H1 (cell line): Measurements from ENCODE around the gene UTS2B. TPM values are rescaled to one million over a fixed set of nuclear protein-coding genes. Genes with fewer than 3 reads are reported as not detected.

Experiments
- CTCF ChIA-PET: fragments of 300-600 bp; sonication (Branson Sonifier 250); formaldehyde crosslinking; loops from one replicate; lab custom pipeline; 2021; ENCODE audit not compliant: partially characterized antibody; lab: Charles Lee
- POLR2A ChIA-PET: fragments of 300-600 bp; sonication (Branson Sonifier 250); formaldehyde crosslinking; loops from one replicate; lab custom pipeline; 2021; ENCODE audit warnings: inconsistent platforms; ENCODE audit not compliant: partially characterized antibody; lab: Charles Lee
- DNase-seq, 2 experiments: peaks; one replicate each; pipeline versions ENCODE4 v3.0.0 to v3.0.0-alpha.2; 2010 to 2022; ENCODE audit warnings: low spot score in 2 of 2, low read depth in 1 of 2, mixed read lengths in 1 of 2
- FAIRE-seq: peaks from 2 replicates; lab custom pipeline; 2011; peaks lifted over from hg19 to GRCh38; lab: Jason Lieb, UNC
- H2AFZ ChIP-seq: 2 replicates; pipeline ENCODE4 v1.8.1; 2012; ENCODE audit warnings: low read length, inconsistent platforms
- H2AK5ac ChIP-seq: 2 replicates; pipeline ENCODE4 v1.6.1; 2013; ENCODE audit warnings: low read depth, low read length
- H2BK120ac ChIP-seq: replicated peaks from 2 replicates; pipeline ENCODE3; 2013; ENCODE audit warnings: low read depth, low read length, inconsistent platforms
- H2BK12ac ChIP-seq: 2 replicates; pipeline ENCODE4 v1.6.1; 2013; ENCODE audit warnings: low read depth, low read length
- H2BK15ac ChIP-seq: 2 replicates; pipeline ENCODE4 v1.6.1; 2013; ENCODE audit warnings: low read length
- H2BK20ac ChIP-seq: 2 replicates; pipeline ENCODE4 v1.6.1; 2013; ENCODE audit warnings: low read length
- H2BK5ac ChIP-seq: 2 replicates; pipeline ENCODE4 v1.6.1; 2013; ENCODE audit warnings: low read depth, low read length
- H3K14ac ChIP-seq: 2 replicates; pipeline ENCODE4 v1.6.1; 2013; ENCODE audit warnings: inconsistent platforms; ENCODE audit not compliant: insufficient read length
- H3K18ac ChIP-seq: 2 replicates; pipeline ENCODE4 v1.6.1; 2013; ENCODE audit warnings: low read length; ENCODE audit errors: extremely low read depth
- H3K23ac ChIP-seq: 2 replicates; pipeline ENCODE4 v1.6.1; 2013; ENCODE audit warnings: inconsistent platforms; ENCODE audit not compliant: insufficient read length
- H3K23me2 ChIP-seq: 2 replicates; pipeline ENCODE4 v1.6.1; 2013; ENCODE audit warnings: low read depth, low read length
- H3K27ac ChIP-seq: 2 replicates; pipeline ENCODE4 v1.6.1; 2011; ENCODE audit warnings: low read depth, low read length, inconsistent platforms
- H3K27me3 ChIP-seq, 4 experiments: replicated peaks in 1 of 4; 1 replicate in 1 of 4; 2 replicates in 3 of 4; pipeline versions ENCODE4 v1.6.1 to v1.8.1; 2011 to 2013; ENCODE audit warnings: low read length in 3 of 4, mild to moderate bottlenecking in 3 of 4, inconsistent platforms in 2 of 4, mixed read lengths in 2 of 4, moderate library complexity in 1 of 4; ENCODE audit not compliant: control insufficient read depth in 3 of 4, insufficient read depth in 3 of 4; ENCODE audit errors: extremely low read depth in 1 of 4
- H3K36me3 ChIP-seq, 4 experiments: 2 replicates each; pipeline versions ENCODE4 v1.6.1 to v1.8.1; 2011 to 2013; ENCODE audit warnings: mild to moderate bottlenecking in 4 of 4, low read length in 3 of 4, moderate library complexity in 2 of 4, control low read depth in 1 of 4, inconsistent platforms in 1 of 4; ENCODE audit not compliant: insufficient read depth in 4 of 4, control insufficient read depth in 2 of 4
- H3K4ac ChIP-seq: replicated peaks from 2 replicates; pipeline ENCODE3; 2013; ENCODE audit warnings: low read length, low read depth, mixed read lengths, inconsistent platforms; ENCODE audit not compliant: insufficient read length
- H3K4me1 ChIP-seq, 4 experiments: replicated peaks in 1 of 4; 1 replicate in 1 of 4; 2 replicates in 3 of 4; pipeline versions ENCODE4 v1.6.1 to v1.8.1; 2011 to 2013; ENCODE audit warnings: low read length in 3 of 4, inconsistent platforms in 2 of 4, mixed read lengths in 1 of 4; ENCODE audit not compliant: insufficient read depth in 4 of 4, control insufficient read depth in 3 of 4
- H3K4me2 ChIP-seq, 2 experiments: 2 replicates each; pipeline versions ENCODE4 v1.6.1 to v1.8.1; 2011 to 2013; ENCODE audit warnings: low read depth in 2 of 2, low read length in 2 of 2, control low read depth in 1 of 2, inconsistent platforms in 1 of 2, mild to moderate bottlenecking in 1 of 2; ENCODE audit not compliant: insufficient read depth in 1 of 2
- H3K4me3 ChIP-seq, 4 experiments: fragments of 200-600, 300-600 bp in 1 of 4; sonication (generic), shearing (Covaris generic), sonication (Bioruptor Twin) in 1 of 4; 2 replicates each; pipeline versions ENCODE4 v1.5.1 to v1.8.1; 2011 to 2016; ENCODE audit warnings: low read length in 4 of 4, low read depth in 3 of 4, control low read depth in 2 of 4, inconsistent platforms in 2 of 4, mild to moderate bottlenecking in 2 of 4, mixed read lengths in 1 of 4, moderate library complexity in 1 of 4; ENCODE audit not compliant: insufficient read depth in 2 of 4; ENCODE audit errors: extremely low read depth in 1 of 4
- H3K56ac ChIP-seq: replicated peaks from 2 replicates; pipeline ENCODE3; 2013; ENCODE audit warnings: low read depth, mild to moderate bottlenecking, mixed read lengths, low read length, inconsistent platforms; ENCODE audit not compliant: insufficient read length
- H3K79me1 ChIP-seq: 2 replicates; pipeline ENCODE4 v1.6.1; 2013; ENCODE audit warnings: low read depth, low read length, control low read depth
- H3K79me2 ChIP-seq, 2 experiments: 2 replicates each; pipeline versions ENCODE4 v1.6.1 to v1.8.1; 2012 to 2013; ENCODE audit warnings: low read length in 2 of 2, mild to moderate bottlenecking in 2 of 2, inconsistent platforms in 1 of 2; ENCODE audit not compliant: insufficient read depth in 2 of 2, control insufficient read depth in 1 of 2
- H3K9ac ChIP-seq, 4 experiments: replicated peaks in 1 of 4; 1 replicate in 1 of 4; 2 replicates in 3 of 4; pipeline versions ENCODE4 v1.6.1 to v1.8.1; 2011 to 2013; ENCODE audit warnings: low read depth in 3 of 4, low read length in 3 of 4, control low read depth in 2 of 4, mild to moderate bottlenecking in 2 of 4, moderate library complexity in 2 of 4, inconsistent platforms in 1 of 4; ENCODE audit errors: extremely low read depth in 1 of 4
- H3K9me3 ChIP-seq, 2 experiments: 2 replicates each; pipeline versions ENCODE4 v1.6.1 to v1.8.1; 2012 to 2013; ENCODE audit warnings: mild to moderate bottlenecking in 2 of 2, moderate library complexity in 2 of 2, control low read depth in 1 of 2, inconsistent platforms in 1 of 2, low read depth in 1 of 2, low read length in 1 of 2, mixed read lengths in 1 of 2; ENCODE audit not compliant: insufficient read depth in 2 of 2
- H4K20me1 ChIP-seq, 2 experiments: replicated peaks in 1 of 2; 2 replicates each; pipeline versions ENCODE3 to v1.8.1; 2011 to 2013; ENCODE audit warnings: inconsistent platforms in 2 of 2, low read length in 2 of 2, mild to moderate bottlenecking in 1 of 2; ENCODE audit not compliant: insufficient read depth in 2 of 2, control insufficient read depth in 1 of 2
- H4K5ac ChIP-seq: 2 replicates; pipeline ENCODE4 v1.6.1; 2013; ENCODE audit warnings: low read length, low read depth, mixed read lengths, inconsistent platforms; ENCODE audit not compliant: insufficient read length
- H4K8ac ChIP-seq: 2 replicates; pipeline ENCODE4 v1.8.0; 2013; ENCODE audit warnings: mild to moderate bottlenecking, moderate library complexity, low read length, inconsistent platforms; ENCODE audit not compliant: insufficient read depth; ENCODE audit errors: extremely low read depth
- H4K91ac ChIP-seq: replicated peaks from 2 replicates; pipeline ENCODE3; 2013; ENCODE audit warnings: low read length, mixed read lengths, inconsistent platforms; ENCODE audit not compliant: insufficient read length
- CHD2 ChIP-seq: IDR thresholded peaks from 2 replicates; pipeline ENCODE4 v1.6.1; 2012; ENCODE audit warnings: low read length, improper control_type of control experiment
- EGR1 ChIP-seq: IDR thresholded peaks from 2 replicates; pipeline ENCODE4 v1.6.1; 2011; ENCODE audit warnings: low read depth, low read length, borderline replicate concordance
- EZH2 ChIP-seq: fragments of 200-600 bp; sonication (generic); IDR thresholded peaks from 2 replicates; pipeline ENCODE4 v1.7.1; 2012; ENCODE audit warnings: low read depth, mild to moderate bottlenecking, moderate library complexity, low read length, inconsistent platforms; ENCODE audit not compliant: severe bottlenecking
- GTF2F1 ChIP-seq: IDR thresholded peaks from 2 replicates; pipeline ENCODE4 v1.6.1; 2012; ENCODE audit warnings: low read depth, low read length, improper control_type of control experiment, borderline replicate concordance
- KDM5A ChIP-seq: fragments of 200-600 bp; IDR thresholded peaks from 2 replicates; pipeline ENCODE4 v1.7.1; 2012; ENCODE audit warnings: mild to moderate bottlenecking, low read length, inconsistent platforms, mixed read lengths
- TCF12 ChIP-seq: IDR thresholded peaks from 2 replicates; pipeline ENCODE4 v1.6.1; 2011; ENCODE audit warnings: low read depth, mild to moderate bottlenecking, low read length
- WGBS, 2 experiments: shearing (Covaris generic) in 1 of 2; methylation state at CpG; one replicate each; pipeline versions ENCODE4 v1.1.6 to v1.1.7; 2013 to 2015; ENCODE audit warnings: low lambda C conversion rate in 2 of 2, mixed read lengths in 2 of 2, inconsistent platforms in 1 of 2, low coverage in 1 of 2, missing lambda C conversion rate in 1 of 2; ENCODE audit not compliant: insufficient replicate concordance in 2 of 2, insufficient coverage in 1 of 2, insufficient read length in 1 of 2; ENCODE audit errors: extremely low coverage in 1 of 2, missing lambda C conversion rate in 1 of 2; 5-methylcytosine and 5-hydroxymethylcytosine counted together
- polyA plus RNA-seq, 7 experiments: library from polyadenylated mRNA; depleted of rRNA in 3 of 7; stranded (reverse) in 5 of 7; unstranded in 2 of 7; fragments of >200 nt in 5 of 7; fragments of 200-250 nt in 2 of 7; gene quantifications; 1 replicate in 5 of 7; 2 replicates in 1 of 7; 4 replicates in 1 of 7; pipeline versions ENCODE4 v1.2.1 to v1.2.3, GENCODE V29; 2011 to 2013; ENCODE audit warnings: missing spikeins in 2 of 7, mixed read lengths in 2 of 7
- total RNA-seq: library from RNA; stranded (reverse); fragmentation: NEBNext Ultra II Directional; extraction: Animal tissue kit (Norgen Biotek cat#: 25700); gene quantifications from 2 replicates; pipeline ENCODE4 v1.2.1, GENCODE V29; 2021
- TF ChIP-seq, protein P1 (sequence below): IDR thresholded peaks from 2 replicates; pipeline ENCODE4 v1.6.1; 2012; ENCODE audit warnings: inconsistent platforms

Gene UTS2B
- total and polyA plus RNA-seq, 2 of the 8 experiments (the other 6 are each of a cell fraction or from before 2014, with no cell fraction given): not detected

DNA sequence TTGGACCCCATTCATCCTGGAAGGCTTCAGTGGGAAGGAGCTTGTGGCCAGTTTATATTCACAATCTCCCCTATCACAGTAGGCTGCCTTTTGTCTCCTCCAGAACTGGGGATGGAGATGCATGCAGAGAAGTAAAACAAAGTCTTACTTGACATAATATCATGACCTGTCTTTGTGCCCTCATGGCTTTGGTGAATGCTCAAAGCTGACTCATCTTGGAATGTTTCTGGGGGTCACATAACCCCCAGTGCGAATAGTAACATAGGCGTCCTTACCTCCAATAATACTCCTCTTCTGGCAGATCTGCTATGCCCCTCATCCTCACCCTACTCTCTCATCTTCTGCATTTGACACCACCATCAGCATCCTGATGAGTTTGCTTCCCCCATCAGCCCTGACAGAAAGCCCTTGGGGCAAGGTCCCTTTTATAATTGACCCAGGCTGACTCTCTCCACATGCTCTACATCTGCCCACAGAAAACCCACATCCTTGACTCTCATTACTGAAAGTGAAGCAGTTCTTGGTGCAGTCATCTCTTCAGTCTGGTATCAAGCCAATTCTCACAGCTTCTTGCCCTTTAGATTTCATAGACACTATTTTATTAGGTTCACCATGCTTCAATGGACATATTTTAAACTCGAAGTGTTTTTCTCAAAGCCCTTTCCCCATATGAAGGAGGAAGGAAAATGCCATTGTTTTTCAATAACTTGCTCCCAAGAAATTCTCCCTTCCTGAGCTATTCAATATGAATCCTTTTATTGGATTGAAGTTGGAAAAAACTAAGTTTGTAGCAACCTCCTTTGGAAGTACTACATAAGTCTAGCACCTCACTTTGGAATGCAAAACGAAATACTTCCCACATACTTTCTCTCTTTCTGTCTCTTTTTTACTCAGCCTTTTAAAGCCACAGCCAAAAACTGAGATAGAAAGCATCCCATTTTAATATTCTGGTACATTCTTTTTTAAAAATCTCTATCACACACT lies 94.7 kb downstream of the UTS2B start:
- no peak overlapping the region for H3K56ac ChIP-seq
- H3K9ac ChIP-seq: no peak overlapping the region
- H3K27me3 ChIP-seq: no peaks in the 10 kb centered on the region
- FAIRE-seq (no peak), DNase-seq (no peak)
- no peak overlapping the region for H4K8ac ChIP-seq
- no peaks in the 10 kb centered on the region for H3K36me3 ChIP-seq
- no peak overlapping the region for H3K14ac ChIP-seq
- TF ChIP-seq EZH2 (no peak), EGR1 (no peak), KDM5A (no peak), TCF12 (no peak), GTF2F1 (no peak), CHD2 (no peak)
- TF ChIP-seq, protein P1, sequence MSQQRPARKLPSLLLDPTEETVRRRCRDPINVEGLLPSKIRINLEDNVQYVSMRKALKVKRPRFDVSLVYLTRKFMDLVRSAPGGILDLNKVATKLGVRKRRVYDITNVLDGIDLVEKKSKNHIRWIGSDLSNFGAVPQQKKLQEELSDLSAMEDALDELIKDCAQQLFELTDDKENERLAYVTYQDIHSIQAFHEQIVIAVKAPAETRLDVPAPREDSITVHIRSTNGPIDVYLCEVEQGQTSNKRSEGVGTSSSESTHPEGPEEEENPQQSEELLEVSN: no peak
- TF ChIP-seq, all 59 proteins: peak for 0
- Histone ChIP-seq H3K4ac (no peak overlapping the region), H3K4me1 (peaks cover 0 to 14% (median 2%) of the 10 kb centered on the region in 4 experiments; a peak in 3 of 7 replicates), H2BK12ac (no peak overlapping the region), H4K5ac (no peak overlapping the region), H3K23ac (no peak overlapping the region), H3K23me2 (no peaks in the 10 kb centered on the region), H4K91ac (peak overlapping the region; percentile 36), H2BK5ac (no peak overlapping the region), H2AFZ (no peak overlapping the region; the same call in 1 of the 2 replicates), H3K9me3 (no peaks in the 10 kb centered on the region), H2BK20ac (no peak overlapping the region), H3K79me2 (no peaks in the 10 kb centered on the region), H3K79me1 (no peaks in the 10 kb centered on the region), H2AK5ac (no peak overlapping the region), H2BK120ac (no peak overlapping the region), H2BK15ac (no peak overlapping the region), H3K4me3 (no peak overlapping the region), H3K27ac (no peak overlapping the region), H3K4me2 (no peak overlapping the region), H4K20me1 (no peaks in the 10 kb centered on the region), H3K18ac (no peak overlapping the region)
- WGBS, 2 experiments: 78% methylated on average over 4 of the region's 4 CpGs; no CpG with 5 or more reads in 1 of the 2 experiments
- ChIA-PET CTCF (no interaction called here), POLR2A (no interaction called here)
